Tibial nerve (tissue), 4 donors: Measurements from ENCODE around the gene GNB3.

Source experiments
- EP300 ChIP-seq, 2 donors: sonication (generic); formaldehyde crosslinking; IDR thresholded peaks; one replicate each; pipeline ENCODE4 v1.6.1; 2017; ENCODE audit warnings: antibody characterized with exemption in 2 of 2, mild to moderate bottlenecking in 1 of 2
- POLR2A ChIP-seq, 2 donors: fragments of 450-650 bp; IDR thresholded peaks; one replicate each; pipeline ENCODE4 v1.6.1; 2017; ENCODE audit warnings: antibody characterized with exemption in 2 of 2, mild to moderate bottlenecking in 2 of 2, moderate library complexity in 2 of 2
- TF ChIP-seq, protein P1 (sequence below), 5 experiments: fragments of 200-600 bp in 3 of 5; fragments of 450-650 bp in 2 of 5; sonication (generic) in 3 of 5; IDR thresholded peaks; one replicate each; pipeline ENCODE4 v1.5.1; 2016 to 2019; ENCODE audit warnings: antibody characterized with exemption in 5 of 5, mild to moderate bottlenecking in 3 of 5, moderate library complexity in 2 of 5

DNA sequence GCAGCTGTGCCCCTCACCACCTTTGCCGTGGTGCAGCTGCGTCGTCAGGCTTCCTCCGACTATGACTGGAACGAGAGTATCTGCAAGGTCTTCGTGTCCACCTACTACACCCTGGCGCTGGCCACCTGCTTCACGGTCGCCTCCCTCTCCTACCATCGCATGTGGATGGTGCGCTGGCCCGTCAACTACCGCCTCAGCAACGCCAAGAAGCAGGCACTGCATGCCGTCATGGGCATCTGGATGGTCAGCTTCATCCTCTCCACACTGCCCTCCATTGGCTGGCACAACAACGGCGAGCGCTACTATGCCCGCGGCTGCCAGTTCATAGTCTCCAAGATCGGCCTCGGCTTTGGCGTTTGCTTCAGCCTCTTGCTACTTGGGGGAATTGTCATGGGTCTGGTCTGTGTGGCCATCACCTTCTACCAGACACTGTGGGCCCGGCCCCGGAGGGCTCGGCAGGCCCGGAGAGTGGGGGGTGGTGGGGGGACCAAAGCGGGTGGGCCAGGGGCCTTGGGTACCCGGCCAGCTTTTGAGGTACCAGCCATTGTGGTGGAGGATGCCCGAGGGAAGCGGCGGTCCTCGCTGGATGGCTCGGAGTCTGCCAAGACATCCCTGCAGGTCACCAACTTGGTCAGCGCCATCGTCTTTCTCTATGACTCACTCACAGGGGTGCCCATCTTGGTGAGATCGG, 16.5 kb upstream of the GNB3 start:
- TF ChIP-seq, protein P1, sequence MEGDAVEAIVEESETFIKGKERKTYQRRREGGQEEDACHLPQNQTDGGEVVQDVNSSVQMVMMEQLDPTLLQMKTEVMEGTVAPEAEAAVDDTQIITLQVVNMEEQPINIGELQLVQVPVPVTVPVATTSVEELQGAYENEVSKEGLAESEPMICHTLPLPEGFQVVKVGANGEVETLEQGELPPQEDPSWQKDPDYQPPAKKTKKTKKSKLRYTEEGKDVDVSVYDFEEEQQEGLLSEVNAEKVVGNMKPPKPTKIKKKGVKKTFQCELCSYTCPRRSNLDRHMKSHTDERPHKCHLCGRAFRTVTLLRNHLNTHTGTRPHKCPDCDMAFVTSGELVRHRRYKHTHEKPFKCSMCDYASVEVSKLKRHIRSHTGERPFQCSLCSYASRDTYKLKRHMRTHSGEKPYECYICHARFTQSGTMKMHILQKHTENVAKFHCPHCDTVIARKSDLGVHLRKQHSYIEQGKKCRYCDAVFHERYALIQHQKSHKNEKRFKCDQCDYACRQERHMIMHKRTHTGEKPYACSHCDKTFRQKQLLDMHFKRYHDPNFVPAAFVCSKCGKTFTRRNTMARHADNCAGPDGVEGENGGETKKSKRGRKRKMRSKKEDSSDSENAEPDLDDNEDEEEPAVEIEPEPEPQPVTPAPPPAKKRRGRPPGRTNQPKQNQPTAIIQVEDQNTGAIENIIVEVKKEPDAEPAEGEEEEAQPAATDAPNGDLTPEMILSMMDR (IDR thresholded peaks at IDR 0.05): no peak
- no peak for TF ChIP-seq EP300 (IDR thresholded peaks at IDR 0.05)
- TF ChIP-seq POLR2A (IDR thresholded peaks at IDR 0.05): no peak
